ENCODE data around the gene MMP15. TPM values are rescaled to one million over a fixed set of nuclear protein-coding genes. Genes with fewer than 3 reads are reported as not detected.
"Not testable (repeated sequence)": the region's sequence is repeated elsewhere in the genome, so short reads cannot be mapped to it uniquely, and the experiment has no call there.

MMP15 gene
- total RNA-seq, 2 donors from 2014 or later, result 22.3 to 35.3 TPM

GRCh38 chr16:58077796-58078195 lies 52.2 kb downstream of the MMP15 start:
- TF ChIP-seq CTCF (IDR thresholded peaks at IDR 0.05) (no peak), POLR2A (IDR thresholded peaks at IDR 0.05) (no peak)
- H3K9me3 ChIP-seq, result no peaks in the 10 kb centered on the region
- no peak overlapping the region for H3K4me3 ChIP-seq
- H3K36me3 ChIP-seq (replicated peaks in 1 of 2; ENCODE audit: insufficient read depth in 1 of 2, low read depth in 2 of 2), result no peaks in the 10 kb centered on the region
- intact Hi-C loops (cut with DNase I), result no loop called here
- H3K27me3 ChIP-seq, result no peaks in the 10 kb centered on the region
- no peak overlapping the region for H3K27ac ChIP-seq
- 66% methylated on average over 8 of the region's 8 CpGs for WGBS, 2 donors
- ATAC-seq, result no peak
- H3K4me1 ChIP-seq, result no peaks in the 10 kb centered on the region
- no peak for DNase-seq

DNA sequence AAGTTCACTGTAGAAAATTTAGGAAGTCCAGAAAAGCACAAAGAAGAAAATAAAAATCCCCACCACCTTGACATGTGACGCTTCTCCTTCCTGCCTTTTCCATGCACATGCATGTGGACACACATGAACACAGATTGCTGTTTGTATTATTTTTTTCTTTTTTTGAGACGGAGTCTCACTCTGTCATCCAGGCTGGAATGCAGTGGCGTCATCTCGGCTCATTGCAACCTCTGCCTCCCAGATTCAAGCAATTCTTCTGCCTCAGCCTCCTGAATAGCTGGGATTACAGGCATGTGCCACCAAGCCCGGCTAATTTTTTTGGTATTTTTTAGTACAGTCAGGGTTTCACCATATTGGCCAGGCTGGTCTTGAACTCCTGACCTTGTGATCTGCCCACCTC lies 55.1 kb downstream of the MMP15 start:
- H3K36me3 ChIP-seq (replicated peaks in 1 of 2; ENCODE audit: insufficient read depth in 1 of 2, low read depth in 2 of 2); DNase-seq; H3K4me1 ChIP-seq; ATAC-seq; H3K4me3 ChIP-seq; intact Hi-C loops (cut with DNase I); H3K27me3 ChIP-seq; H3K9me3 ChIP-seq; H3K27ac ChIP-seq: not testable (repeated sequence)
- WGBS, 2 donors, result 90 to 92% methylated on average over 5 of the region's 5 CpGs

DNA sequence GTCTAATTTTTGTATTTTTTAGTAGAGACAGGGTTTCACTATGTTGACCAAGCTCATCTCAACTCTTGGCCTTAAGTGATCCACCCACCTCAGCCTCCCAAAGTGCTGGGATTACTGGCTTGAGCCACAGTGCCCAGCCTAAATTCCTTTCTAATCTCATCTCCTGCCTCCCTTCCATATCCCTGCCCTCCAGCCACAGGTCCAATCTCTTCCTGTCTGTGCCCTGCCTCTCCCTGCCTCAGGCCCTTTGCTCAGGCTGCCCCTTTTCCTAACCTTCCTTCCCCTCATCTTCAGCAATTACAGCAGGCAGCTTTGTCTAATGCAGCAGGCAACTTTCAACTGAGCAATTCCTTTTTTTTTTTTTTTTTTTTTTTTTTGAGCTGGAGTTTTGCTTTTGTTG lies 56.8 kb downstream of the MMP15 start:
- Histone ChIP-seq H3K4me3 (no peak overlapping the region), H3K9me3 (no peaks in the 10 kb centered on the region), H3K36me3 (replicated peaks in 1 of 2; ENCODE audit: insufficient read depth in 1 of 2, low read depth in 2 of 2) (no peaks in the 10 kb centered on the region), H3K4me1 (no peaks in the 10 kb centered on the region), H3K27me3 (no peaks in the 10 kb centered on the region), H3K27ac (no peak overlapping the region)
- DNase-seq, result no peak
- no peak for ATAC-seq
- TF ChIP-seq POLR2A (IDR thresholded peaks at IDR 0.05) (no peak), CTCF (IDR thresholded peaks at IDR 0.05) (no peak)
- intact Hi-C loops (cut with DNase I), result no loop called here

DNA sequence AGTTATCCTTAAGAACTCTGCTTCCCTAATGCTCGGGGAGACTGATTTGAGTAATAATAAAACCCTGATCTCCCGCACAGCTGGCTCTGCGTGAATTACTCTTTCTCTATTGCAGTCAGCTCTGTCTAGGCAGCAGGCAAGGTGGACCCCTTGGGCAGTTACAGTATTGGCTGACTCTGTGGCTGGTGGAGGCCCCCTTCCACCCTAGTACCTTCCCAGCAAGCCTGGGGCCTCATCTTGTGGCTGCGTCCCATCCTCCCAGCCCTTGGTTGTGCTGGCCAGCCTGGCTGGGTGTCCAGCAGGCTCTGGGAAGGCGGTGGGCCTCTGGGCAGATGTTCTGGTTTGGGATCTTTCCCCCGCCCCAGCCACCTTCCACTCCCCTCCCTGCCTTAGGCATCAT lies 59.1 kb downstream of the MMP15 start:
- ATAC-seq (no peak), DNase-seq (no peak)
- no peak overlapping the region for H3K27ac ChIP-seq
- no peak overlapping the region for H3K4me3 ChIP-seq
- no peak for TF ChIP-seq CTCF (IDR thresholded peaks at IDR 0.05)
- TF ChIP-seq POLR2A (IDR thresholded peaks at IDR 0.05), result no peak
- H3K27me3 ChIP-seq, result no peaks in the 10 kb centered on the region
- intact Hi-C loops (cut with DNase I), result no loop called here
- no peaks in the 10 kb centered on the region for H3K4me1 ChIP-seq
- H3K36me3 ChIP-seq (replicated peaks in 1 of 2; ENCODE audit: insufficient read depth in 1 of 2, low read depth in 2 of 2), result no peaks in the 10 kb centered on the region
- no peaks in the 10 kb centered on the region for H3K9me3 ChIP-seq
- WGBS, 2 donors, result 88 to 92% methylated on average over 5 to 6 of the region's 6 CpGs

DNA sequence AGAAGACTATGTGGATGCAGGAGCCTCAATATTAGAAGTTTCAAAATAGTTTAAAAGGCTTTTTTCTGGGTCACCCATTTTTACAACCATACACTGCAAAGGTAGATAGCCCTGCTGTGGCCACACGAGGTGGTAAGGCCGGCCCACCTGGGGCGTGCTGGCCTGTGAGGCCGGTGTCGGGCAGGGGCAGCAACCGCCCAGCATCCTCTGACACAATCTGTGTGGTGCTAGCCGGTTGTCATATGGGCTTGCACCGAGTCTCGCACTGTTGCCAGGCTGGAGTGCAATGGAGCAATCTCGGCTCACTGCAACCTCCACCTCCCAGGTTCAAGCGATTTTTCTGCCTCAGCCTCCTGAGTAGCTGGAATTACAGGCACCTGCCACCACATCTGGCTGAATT lies 59.6 kb downstream of the MMP15 start:
- intact Hi-C loops (cut with DNase I), result no loop called here
- no peaks in the 10 kb centered on the region for H3K36me3 ChIP-seq (replicated peaks in 1 of 2; ENCODE audit: insufficient read depth in 1 of 2, low read depth in 2 of 2)
- ATAC-seq (no peak), DNase-seq (no peak)
- no peaks in the 10 kb centered on the region for H3K27me3 ChIP-seq
- TF ChIP-seq CTCF (IDR thresholded peaks at IDR 0.05), result no peak
- TF ChIP-seq POLR2A (IDR thresholded peaks at IDR 0.05), result no peak
- no peak overlapping the region for H3K4me3 ChIP-seq
- no peaks in the 10 kb centered on the region for H3K4me1 ChIP-seq
- H3K9me3 ChIP-seq, result no peaks in the 10 kb centered on the region
- 84 to 87% methylated on average over 10 to 11 of the region's 11 CpGs for WGBS, 2 donors
- H3K27ac ChIP-seq, result no peak overlapping the region
